Fibroblast of the aortic adventitia (primary cell): ENCODE measurements around the gene MIS18A. TPM values are rescaled to one million over a fixed set of nuclear protein-coding genes. Genes with fewer than 3 reads are reported as not detected.

Experiments used
- DNase-seq: peaks from one replicate; pipeline ENCODE4 v3.0.0-alpha.2; 2010; ENCODE audit warnings: low read depth
- H3K4me3 ChIP-seq: 2 replicates; pipeline ENCODE4 v1.5.1; 2011; ENCODE audit warnings: low read depth, mild to moderate bottlenecking, control low read depth, low read length, moderate library complexity
- CTCF ChIP-seq: IDR thresholded peaks from 2 replicates; pipeline ENCODE4 v1.5.1; 2011; ENCODE audit warnings: mild to moderate bottlenecking, low read length, control low read depth, inconsistent platforms; ENCODE audit not compliant: insufficient read depth
- total RNA-seq: library from RNA; depleted of rRNA; stranded (reverse); fragments of >200 nt; gene quantifications from 2 replicates; pipeline ENCODE4 v1.2.3, GENCODE V29; 2012; ENCODE audit warnings: low replicate concordance

Gene MIS18A
- total RNA-seq, 1 donor: 13.3 TPM

GRCh38 chr21:32320726-32321125, 41.9 kb upstream of the MIS18A start:
- DNase-seq: no peak
- TF ChIP-seq CTCF: no peak
- H3K4me3 ChIP-seq: no peak overlapping the region

- TF ChIP-seq CTCF: no peak
- no peak overlapping the region for H3K4me3 ChIP-seq
- no peak for DNase-seq
Observed at GRCh38 chr21:32320059-32320458, 41.2 kb upstream of the MIS18A start.

GRCh38 chr21:32319012-32319411, 40.2 kb upstream of the MIS18A start:
- no peak for TF ChIP-seq CTCF
- DNase-seq: no peak

GRCh38 chr21:32317726-32318125, 38.9 kb upstream of the MIS18A start:
- no peak overlapping the region for H3K4me3 ChIP-seq
- no peak for TF ChIP-seq CTCF
- DNase-seq: no peak

More at GRCh38 chr21:32319012-32319411, 40.2 kb upstream of the MIS18A start:
- no peak overlapping the region for H3K4me3 ChIP-seq

GRCh38 chr21:32316361-32317215, 37.7 kb upstream of the MIS18A start:
- no peak for TF ChIP-seq CTCF
- DNase-seq: no peak
- no peak overlapping the region for H3K4me3 ChIP-seq

- no peak overlapping the region for H3K4me3 ChIP-seq
- TF ChIP-seq CTCF: no peak
- DNase-seq: no peak
Observed at GRCh38 chr21:32315511-32316281, 36.8 kb upstream of the MIS18A start.
